ENCODE data around the gene VASH1.

- TF ChIP-seq CTCF (IDR thresholded peaks at IDR 0.05; ENCODE audit: insufficient read depth, low read length) (no peak), POLR2AphosphoS5 (IDR thresholded peaks at IDR 0.05; ENCODE audit: low read depth) (no peak), REST (IDR thresholded peaks at IDR 0.05; ENCODE audit: insufficient replicate concordance, low read depth) (no peak)
These were observed 34.7 kb upstream of the VASH1 start for GRCh38 chr14:76726551-76726970.
